ENCODE results near the gene ETV2. TPM values are rescaled to one million over a fixed set of nuclear protein-coding genes. Genes with fewer than 3 reads are reported as not detected.
A peak's percentile ranks its signal among the peaks of the same experiment; 100 is the strongest.

Gene ETV2
- total RNA-seq, 1 donor, result 0.81 TPM

DNA sequence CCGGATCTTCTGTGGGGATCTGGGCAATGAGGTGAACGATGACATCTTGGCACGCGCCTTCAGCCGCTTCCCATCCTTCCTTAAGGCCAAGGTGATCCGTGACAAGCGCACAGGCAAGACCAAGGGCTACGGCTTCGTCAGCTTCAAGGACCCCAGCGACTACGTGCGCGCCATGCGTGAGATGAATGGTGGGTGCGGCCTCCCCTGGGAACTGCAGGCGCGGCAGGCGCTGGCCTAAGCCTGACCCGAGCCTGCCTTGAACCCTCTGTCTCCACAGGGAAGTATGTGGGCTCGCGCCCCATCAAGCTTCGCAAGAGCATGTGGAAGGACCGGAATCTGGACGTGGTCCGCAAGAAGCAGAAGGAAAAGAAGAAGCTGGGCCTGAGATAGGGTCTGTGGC lies 4.4 kb upstream of the ETV2 start:
- TF ChIP-seq, protein P1, sequence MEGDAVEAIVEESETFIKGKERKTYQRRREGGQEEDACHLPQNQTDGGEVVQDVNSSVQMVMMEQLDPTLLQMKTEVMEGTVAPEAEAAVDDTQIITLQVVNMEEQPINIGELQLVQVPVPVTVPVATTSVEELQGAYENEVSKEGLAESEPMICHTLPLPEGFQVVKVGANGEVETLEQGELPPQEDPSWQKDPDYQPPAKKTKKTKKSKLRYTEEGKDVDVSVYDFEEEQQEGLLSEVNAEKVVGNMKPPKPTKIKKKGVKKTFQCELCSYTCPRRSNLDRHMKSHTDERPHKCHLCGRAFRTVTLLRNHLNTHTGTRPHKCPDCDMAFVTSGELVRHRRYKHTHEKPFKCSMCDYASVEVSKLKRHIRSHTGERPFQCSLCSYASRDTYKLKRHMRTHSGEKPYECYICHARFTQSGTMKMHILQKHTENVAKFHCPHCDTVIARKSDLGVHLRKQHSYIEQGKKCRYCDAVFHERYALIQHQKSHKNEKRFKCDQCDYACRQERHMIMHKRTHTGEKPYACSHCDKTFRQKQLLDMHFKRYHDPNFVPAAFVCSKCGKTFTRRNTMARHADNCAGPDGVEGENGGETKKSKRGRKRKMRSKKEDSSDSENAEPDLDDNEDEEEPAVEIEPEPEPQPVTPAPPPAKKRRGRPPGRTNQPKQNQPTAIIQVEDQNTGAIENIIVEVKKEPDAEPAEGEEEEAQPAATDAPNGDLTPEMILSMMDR (IDR thresholded peaks at IDR 0.05; ENCODE audit: insufficient read depth, low read length), result no peak
- no peak overlapping the region for H3K4me3 ChIP-seq (ENCODE audit: low read depth, low read length)
- no peak for DNase-seq (ENCODE audit: low read depth)

DNA sequence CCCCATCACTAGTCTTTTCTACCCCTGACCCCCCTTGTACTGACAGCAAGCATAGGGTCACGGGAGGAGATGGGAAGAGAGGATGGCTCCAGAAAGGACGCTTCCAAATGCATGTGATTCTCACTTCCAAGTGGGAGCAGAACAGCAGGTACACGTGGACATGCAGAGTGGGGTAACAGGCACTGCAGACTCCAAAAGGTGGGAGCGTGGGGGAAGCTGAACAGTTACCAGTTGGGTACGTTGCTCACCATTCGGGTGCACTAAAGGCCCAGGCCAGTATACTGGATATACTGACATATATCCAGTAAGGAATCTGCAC lies 2.3 kb upstream of the ETV2 start:
- TF ChIP-seq, protein P1 (IDR thresholded peaks at IDR 0.05; ENCODE audit: insufficient read depth, low read length), result no peak
- no peak overlapping the region for H3K4me3 ChIP-seq (ENCODE audit: low read depth, low read length)
- no peak for DNase-seq (ENCODE audit: low read depth)

- H3K4me3 ChIP-seq (ENCODE audit: low read depth, low read length), result no peak overlapping the region
- TF ChIP-seq, protein P1 (IDR thresholded peaks at IDR 0.05; ENCODE audit: insufficient read depth, low read length), result no peak
- no peak for DNase-seq (ENCODE audit: low read depth)
Measured at GRCh38 chr19:35639863-35640262, 1.7 kb upstream of the ETV2 start.

GRCh38 chr19:35642312-35642711 lies 767 bp downstream of the ETV2 start:
- DNase-seq (ENCODE audit: low read depth), result no peak

DNA sequence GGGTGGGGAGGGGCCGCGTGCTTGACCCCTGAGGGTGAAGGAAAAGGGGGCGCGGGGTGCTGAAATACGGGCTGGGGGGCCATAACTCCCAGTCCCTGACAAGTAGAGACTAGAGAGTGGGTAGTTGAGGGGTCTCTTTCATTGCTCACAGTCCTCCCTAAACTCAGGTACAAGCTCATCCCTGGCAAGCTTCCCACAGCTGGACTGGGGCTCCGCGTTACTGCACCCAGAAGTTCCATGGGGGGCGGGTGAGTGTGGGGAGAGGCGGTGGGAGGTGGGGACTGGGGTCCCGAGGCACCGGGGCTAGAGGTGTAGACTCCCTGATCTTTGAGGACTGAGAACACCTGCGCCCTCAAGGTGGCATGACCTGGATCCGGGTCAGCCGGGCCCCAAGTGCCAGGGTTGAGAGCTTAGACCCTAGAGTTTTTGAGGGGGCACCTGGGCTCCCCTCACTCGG lies 1.3 kb downstream of the ETV2 start:
- DNase-seq (ENCODE audit: low read depth), result no peak
- H3K4me3 ChIP-seq (ENCODE audit: low read depth, low read length), result peak overlapping the region; percentile 65
- TF ChIP-seq, protein P1 (IDR thresholded peaks at IDR 0.05; ENCODE audit: insufficient read depth, low read length), result no peak

More at GRCh38 chr19:35642312-35642711, 767 bp downstream of the ETV2 start:
- TF ChIP-seq, protein P1 (IDR thresholded peaks at IDR 0.05; ENCODE audit: insufficient read depth, low read length), result no peak
- H3K4me3 ChIP-seq (ENCODE audit: low read depth, low read length), result no peak overlapping the region

GRCh38 chr19:35643255-35644205 lies 2.0 kb downstream of the ETV2 start:
- peak; percentile 69 for DNase-seq (ENCODE audit: low read depth)
- H3K4me3 ChIP-seq (ENCODE audit: low read depth, low read length), result peak overlapping the region; percentile 65
- TF ChIP-seq, protein P1 (IDR thresholded peaks at IDR 0.05; ENCODE audit: insufficient read depth, low read length), result no peak

Measured in fibroblast of the aortic adventitia (primary cell).